OCI-M2 (cell line): ENCODE measurements around the gene RAB9B.
"Not testable (repeated sequence)": the region's sequence is repeated elsewhere in the genome, so short reads cannot be mapped to it uniquely, and the experiment has no call there.

Experiments used
- DNase-seq: peaks from one replicate; lab custom pipeline; 2025; ENCODE audit not compliant: unreplicated experiment; lab: John Stamatoyannopoulos, UW

RAB9B gene

GRCh38 chrX:103831803-103832544 is at the start of gene RAB9B:
Gene RAB9B, minus strand, starts transcription at chrX:103832257. Its CDS starts 6,473 bp downstream, at chrX:103825784.
- no peak for DNase-seq

- no peak for DNase-seq
These were observed 47.3 kb upstream of the RAB9B start for GRCh38 chrX:103879339-103879738.

- DNase-seq: no peak
These were observed 46.5 kb upstream of the RAB9B start for GRCh38 chrX:103878466-103879122.

GRCh38 chrX:103877571-103877970 is 45.5 kb upstream of the RAB9B start:
- DNase-seq: no peak

- DNase-seq: no peak
These were observed 33.0 kb upstream of the RAB9B start for GRCh38 chrX:103864886-103865534.

GRCh38 chrX:103864149-103864548 is 32.1 kb upstream of the RAB9B start:
- no peak for DNase-seq

GRCh38 chrX:103861200-103861599 is 29.1 kb upstream of the RAB9B start:
- no peak for DNase-seq

- no peak for DNase-seq
These were observed 17.5 kb upstream of the RAB9B start for GRCh38 chrX:103849558-103849957.

- no peak for DNase-seq
These were observed 15.3 kb upstream of the RAB9B start for GRCh38 chrX:103847174-103847870.

GRCh38 chrX:103846386-103846785 is 14.3 kb upstream of the RAB9B start:
- DNase-seq: no peak

GRCh38 chrX:103845165-103845653 is 13.2 kb upstream of the RAB9B start:
- no peak for DNase-seq

- no peak for DNase-seq
These were observed 7.3 kb upstream of the RAB9B start for GRCh38 chrX:103839404-103839803.

- DNase-seq: no peak
These were observed 685 bp downstream of the RAB9B start for GRCh38 chrX:103831342-103831802.

- DNase-seq: no peak
These were observed 1.2 kb downstream of the RAB9B start for GRCh38 chrX:103830848-103831247.

- no peak for DNase-seq
These were observed 3.5 kb downstream of the RAB9B start for GRCh38 chrX:103828529-103828928.

GRCh38 chrX:103825881-103826280 is 6.2 kb downstream of the RAB9B start:
- no peak for DNase-seq

GRCh38 chrX:103823591-103823990 is 8.5 kb downstream of the RAB9B start:
- no peak for DNase-seq

GRCh38 chrX:103820802-103821201 is 11.3 kb downstream of the RAB9B start:
- DNase-seq: not testable (repeated sequence)

- DNase-seq: no peak
These were observed 13.0 kb downstream of the RAB9B start for GRCh38 chrX:103818842-103819619.

- no peak for DNase-seq
These were observed 14.6 kb downstream of the RAB9B start for GRCh38 chrX:103817502-103817901.
